Activated CD4-positive, alpha-beta T cell treated with anti-CD3 and anti-CD28 coated beads, Interleukin-2, amount 10 ng/mL, durations not matched to agents 24 days and 14 days (primary cell): ENCODE data around the gene ESRRA. TPM values are rescaled to one million over a fixed set of nuclear protein-coding genes. Genes with fewer than 3 reads are reported as not detected.

Source experiments
- DNase-seq: peaks from one replicate; pipeline ENCODE4 v3.0.0; 2022
- H3K27ac Mint-ChIP-seq: one replicate; pipeline ENCODE4 v1.8.0; 2022; ENCODE audit warnings: mild to moderate bottlenecking, mixed read lengths
- H3K27me3 Mint-ChIP-seq: one replicate; pipeline ENCODE4 v1.8.0; 2022; ENCODE audit warnings: mixed read lengths
- H3K36me3 Mint-ChIP-seq: one replicate; pipeline ENCODE4 v1.8.0; 2022; ENCODE audit warnings: low read depth, mild to moderate bottlenecking, mixed read lengths
- H3K4me1 Mint-ChIP-seq: one replicate; pipeline ENCODE4 v1.8.0; 2021; ENCODE audit warnings: mixed read lengths
- H3K4me3 Mint-ChIP-seq: one replicate; pipeline ENCODE4 v1.8.0; 2022; ENCODE audit warnings: mild to moderate bottlenecking, moderate library complexity, mixed read lengths
- H3K9me3 Mint-ChIP-seq: one replicate; pipeline ENCODE4 v1.8.0; 2021; ENCODE audit warnings: mixed read lengths
- intact Hi-C: fragments of 100-400 bp; cut with micrococcal nuclease; formaldehyde crosslinking; loops from one replicate; pipeline ENCODE4 v1.15.1; 2023
- total RNA-seq: library from RNA; stranded (reverse); gene quantifications from 2 replicates; pipeline ENCODE4 v1.2.3, GENCODE V29; 2022

The ESRRA gene
- total RNA-seq, 1 donor from 2014 or later: 60.6 TPM

- Mint-ChIP-seq H3K4me3 (no peak overlapping the region), H3K27me3 (no peaks in the 10 kb centered on the region), H3K27ac (peak overlapping the region; percentile 34), H3K36me3 (peaks cover 22% of the 10 kb centered on the region), H3K4me1 (peaks cover 19% of the 10 kb centered on the region), H3K9me3 (no peaks in the 10 kb centered on the region)
- intact Hi-C loops: no loop called here
- DNase-seq: no peak
Measured at GRCh38 chr11:64266339-64266738, 39.0 kb upstream of the ESRRA start.

GRCh38 chr11:64267207-64267945 lies 37.9 kb upstream of the ESRRA start:
- intact Hi-C loops: no loop called here
- H3K4me3 Mint-ChIP-seq: peak overlapping the region; percentile 35
- peaks cover 26% of the 10 kb centered on the region for H3K4me1 Mint-ChIP-seq
- H3K27me3 Mint-ChIP-seq: no peaks in the 10 kb centered on the region
- peaks cover 19% of the 10 kb centered on the region for H3K36me3 Mint-ChIP-seq
- peak overlapping the region; percentile 81 for H3K27ac Mint-ChIP-seq
- H3K9me3 Mint-ChIP-seq: no peaks in the 10 kb centered on the region
- no peak for DNase-seq

DNA sequence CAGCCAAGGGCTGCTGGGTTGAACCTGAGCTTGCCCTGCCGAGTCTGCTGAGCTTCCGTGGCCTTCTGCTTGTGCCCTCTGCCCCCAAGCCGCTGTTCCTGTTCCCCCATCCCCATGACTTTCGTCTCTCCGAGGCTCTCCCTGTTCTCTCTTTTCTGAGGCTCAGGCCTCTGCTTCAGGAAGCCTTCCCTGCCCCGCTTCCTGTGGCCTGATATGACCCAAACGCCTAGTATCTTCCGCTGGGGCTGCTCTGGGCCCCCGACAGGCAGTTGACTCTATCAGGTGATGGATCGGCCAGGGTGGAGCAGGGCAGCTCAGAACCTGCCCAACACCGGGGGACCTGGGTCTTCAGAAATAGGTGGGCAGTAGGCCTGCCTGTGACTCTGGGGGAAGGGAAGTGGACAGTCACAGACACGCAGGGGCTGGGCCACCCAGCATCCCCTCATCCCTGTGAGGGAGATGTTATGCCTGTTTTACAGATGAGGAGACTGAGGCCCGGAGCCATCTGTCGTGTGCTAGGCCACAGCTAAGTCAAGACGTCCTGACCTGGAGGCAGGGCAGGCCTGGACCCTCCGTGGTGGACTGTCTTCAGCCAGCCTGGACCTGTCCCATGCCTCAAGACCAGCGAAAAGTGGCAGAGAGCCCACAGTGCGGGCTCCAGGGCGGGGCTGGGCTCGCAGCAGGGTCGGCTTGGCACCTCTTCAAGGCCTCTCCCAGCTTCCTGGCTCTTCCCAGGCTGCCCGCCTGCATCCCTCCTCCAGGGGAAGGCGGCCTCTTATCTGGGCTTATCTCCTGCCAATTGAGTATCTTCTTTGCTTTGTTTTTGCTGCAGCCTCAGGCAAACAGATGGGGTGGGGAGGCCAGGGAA lies 37.1 kb upstream of the ESRRA start:
- Mint-ChIP-seq H3K4me3 (peak overlapping the region; percentile 96), H3K9me3 (no peaks in the 10 kb centered on the region), H3K27ac (peak overlapping the region; percentile 99), H3K36me3 (peaks cover 14% of the 10 kb centered on the region), H3K27me3 (no peaks in the 10 kb centered on the region), H3K4me1 (peaks cover 26% of the 10 kb centered on the region)
- intact Hi-C loops: loop anchor here (1.0 kb wide), 1 partner anchor 17 kb away; the partner anchor contains the start of gene PLCB3
- DNase-seq: no peak

- no peaks in the 10 kb centered on the region for H3K27me3 Mint-ChIP-seq
- peak; percentile 89 for DNase-seq
- peaks cover 14% of the 10 kb centered on the region for H3K36me3 Mint-ChIP-seq
- intact Hi-C loops: loop anchor here (1.0 kb wide), 3 partner anchors 18 to 48 kb away; partner anchors contain the start of genes PLCB3 and TRMT112
- H3K27ac Mint-ChIP-seq: peak overlapping the region; percentile 99
- peak overlapping the region; percentile 96 for H3K4me3 Mint-ChIP-seq
- peaks cover 26% of the 10 kb centered on the region for H3K4me1 Mint-ChIP-seq
- no peaks in the 10 kb centered on the region for H3K9me3 Mint-ChIP-seq
Measured at GRCh38 chr11:64268893-64269539, 36.3 kb upstream of the ESRRA start.

GRCh38 chr11:64269540-64270220 lies 35.6 kb upstream of the ESRRA start:
- intact Hi-C loops: loop anchor here (1.0 to 2.0 kb wide), 5 partner anchors 16 to 71 kb away; partner anchors contain the start of genes CCDC88B, ESRRA, GPR137 and TRMT112
- peaks cover 26% of the 10 kb centered on the region for H3K4me1 Mint-ChIP-seq
- H3K9me3 Mint-ChIP-seq: no peaks in the 10 kb centered on the region
- peaks cover 14% of the 10 kb centered on the region for H3K36me3 Mint-ChIP-seq
- peak overlapping the region; percentile 96 for H3K4me3 Mint-ChIP-seq
- peak overlapping the region; percentile 99 for H3K27ac Mint-ChIP-seq
- DNase-seq: peak; percentile 99
- H3K27me3 Mint-ChIP-seq: no peaks in the 10 kb centered on the region

- no peak for DNase-seq
- intact Hi-C loops: no loop called here
- H3K36me3 Mint-ChIP-seq: peaks cover 9% of the 10 kb centered on the region
- no peaks in the 10 kb centered on the region for H3K9me3 Mint-ChIP-seq
- no peaks in the 10 kb centered on the region for H3K27me3 Mint-ChIP-seq
- peaks cover 13% of the 10 kb centered on the region for H3K4me1 Mint-ChIP-seq
- H3K27ac Mint-ChIP-seq: no peak overlapping the region
- no peak overlapping the region for H3K4me3 Mint-ChIP-seq
Measured at GRCh38 chr11:64275031-64275800, 30.1 kb upstream of the ESRRA start.

DNA sequence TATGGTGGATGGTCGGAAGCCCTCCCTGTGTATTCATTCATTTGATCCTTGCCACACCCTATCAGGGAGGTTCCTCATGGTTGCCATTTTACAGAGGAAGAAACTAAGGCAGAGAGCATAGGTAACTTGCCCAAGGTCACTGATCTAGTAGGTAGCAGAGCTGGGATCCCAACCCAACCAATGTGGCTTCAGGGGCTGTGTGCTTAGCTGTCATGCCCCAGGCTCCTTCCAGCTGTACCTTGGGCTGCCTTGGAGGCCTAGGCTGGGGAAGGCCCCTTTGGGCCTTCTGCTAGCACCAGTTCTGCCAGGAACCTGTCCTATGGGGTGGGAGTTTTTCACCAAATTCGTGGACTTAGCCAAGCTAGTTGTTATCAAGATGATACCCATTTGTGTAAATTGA lies 29.5 kb upstream of the ESRRA start:
- no peak overlapping the region for H3K4me3 Mint-ChIP-seq
- peaks cover 7% of the 10 kb centered on the region for H3K36me3 Mint-ChIP-seq
- no peak overlapping the region for H3K27ac Mint-ChIP-seq
- intact Hi-C loops: no loop called here
- no peak for DNase-seq
- H3K9me3 Mint-ChIP-seq: no peaks in the 10 kb centered on the region
- no peaks in the 10 kb centered on the region for H3K27me3 Mint-ChIP-seq
- H3K4me1 Mint-ChIP-seq: peaks cover 11% of the 10 kb centered on the region

DNA sequence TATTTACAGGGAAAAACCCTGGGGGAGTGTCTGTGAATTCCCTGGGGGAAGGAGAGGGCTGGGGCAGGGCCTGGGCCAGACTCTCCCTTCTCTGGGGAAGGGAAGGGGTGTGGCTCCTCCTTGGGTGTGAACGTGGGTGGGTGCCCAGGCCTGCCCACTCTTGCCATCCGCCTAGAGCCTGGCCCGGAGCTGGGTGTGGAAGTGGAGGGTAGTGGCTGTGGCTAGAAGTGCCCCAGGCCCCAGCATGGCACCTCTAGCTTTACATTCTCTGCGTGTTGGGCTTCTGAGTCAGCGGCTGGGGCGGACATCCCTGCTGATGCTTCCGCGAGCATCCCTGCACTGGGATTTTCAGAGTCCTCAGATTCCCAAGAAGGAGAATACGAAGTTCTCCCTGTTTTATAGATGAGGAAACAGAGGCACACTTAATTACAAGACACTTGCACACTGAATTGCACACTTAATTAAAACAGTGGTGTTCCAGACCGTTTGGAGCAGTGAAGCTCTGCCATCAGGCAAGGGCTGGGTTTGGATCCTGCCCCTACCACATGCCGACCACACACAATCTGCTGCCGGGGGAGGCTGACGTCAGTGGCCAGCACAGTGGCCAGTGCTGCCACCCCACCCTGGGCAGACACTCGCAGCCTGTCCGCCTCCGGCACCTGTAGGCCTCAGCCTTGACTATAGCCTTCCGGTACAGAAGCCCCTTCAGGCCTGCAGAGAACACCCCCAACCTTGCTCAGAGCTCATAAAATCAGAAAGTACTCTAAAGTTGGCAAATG lies 28.5 kb upstream of the ESRRA start:
- no peak overlapping the region for H3K27ac Mint-ChIP-seq
- H3K27me3 Mint-ChIP-seq: no peaks in the 10 kb centered on the region
- no peak overlapping the region for H3K4me3 Mint-ChIP-seq
- DNase-seq: no peak
- no peaks in the 10 kb centered on the region for H3K9me3 Mint-ChIP-seq
- intact Hi-C loops: no loop called here
- peaks cover 17% of the 10 kb centered on the region for H3K36me3 Mint-ChIP-seq
- H3K4me1 Mint-ChIP-seq: peaks cover 11% of the 10 kb centered on the region

DNA sequence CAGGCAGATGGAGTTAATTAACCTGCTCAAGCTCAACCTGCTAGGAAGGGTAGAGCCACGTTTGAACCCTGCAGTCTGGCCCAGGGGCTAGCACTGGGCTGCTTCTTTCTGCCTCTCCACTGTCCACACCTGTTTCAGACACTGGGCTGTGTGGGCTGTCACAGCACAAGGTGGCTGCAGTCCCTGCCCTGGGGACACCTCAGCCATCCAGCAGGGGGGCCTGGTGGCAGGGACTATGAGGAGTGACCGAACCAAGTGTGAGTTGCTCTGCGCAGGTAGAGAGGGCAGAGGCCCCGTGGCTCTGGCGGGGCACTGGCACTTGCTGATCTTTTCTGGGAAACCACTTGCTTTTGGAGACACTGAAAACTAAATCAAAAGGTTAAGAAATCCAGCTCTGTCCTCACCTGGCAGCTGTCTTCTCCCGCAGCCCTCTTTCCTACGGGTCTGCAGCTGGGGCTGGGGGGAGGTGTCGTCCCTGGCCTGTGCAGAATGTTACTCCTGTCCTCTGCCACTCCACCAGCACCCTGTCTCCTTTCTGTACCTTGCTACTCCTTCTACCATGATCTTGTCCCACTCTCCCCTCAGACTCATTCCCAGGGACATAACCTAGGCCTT lies 26.6 kb upstream of the ESRRA start:
- intact Hi-C loops: no loop called here
- Mint-ChIP-seq H3K36me3 (peaks cover 22% of the 10 kb centered on the region), H3K4me3 (no peak overlapping the region), H3K27me3 (no peaks in the 10 kb centered on the region), H3K27ac (no peak overlapping the region), H3K4me1 (peaks cover 12% of the 10 kb centered on the region), H3K9me3 (no peaks in the 10 kb centered on the region)
- DNase-seq: no peak

GRCh38 chr11:64281957-64282770 lies 23.2 kb upstream of the ESRRA start:
- Mint-ChIP-seq H3K27me3 (no peaks in the 10 kb centered on the region), H3K4me1 (peaks cover 21% of the 10 kb centered on the region), H3K36me3 (peaks cover 22% of the 10 kb centered on the region), H3K27ac (no peak overlapping the region), H3K4me3 (no peak overlapping the region), H3K9me3 (no peaks in the 10 kb centered on the region)
- intact Hi-C loops: no loop called here
- DNase-seq: no peak

DNA sequence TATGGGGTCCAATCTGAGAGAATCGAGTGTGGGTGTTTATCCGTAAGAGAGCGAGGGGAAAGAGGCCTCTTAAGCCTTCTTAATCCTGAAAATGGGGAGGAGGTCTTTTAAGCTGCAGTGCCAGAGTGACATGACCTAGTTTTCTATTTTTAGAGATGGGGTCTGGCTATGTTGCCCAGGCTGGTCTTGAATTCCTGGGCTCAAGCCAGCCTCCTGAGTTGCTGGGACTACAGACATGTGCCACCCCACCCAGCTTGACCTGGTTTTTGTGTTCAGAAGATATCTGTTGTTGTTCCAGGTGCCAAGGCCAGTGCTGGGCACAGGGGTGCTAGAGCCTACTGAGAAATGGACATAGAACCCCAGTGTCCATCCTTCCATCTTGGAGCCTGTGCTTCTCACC lies 22.2 kb upstream of the ESRRA start:
- Mint-ChIP-seq H3K36me3 (peaks cover 22% of the 10 kb centered on the region), H3K4me1 (peaks cover 21% of the 10 kb centered on the region), H3K4me3 (peak overlapping the region; percentile 59), H3K27me3 (no peaks in the 10 kb centered on the region), H3K27ac (peak overlapping the region; percentile 62), H3K9me3 (no peaks in the 10 kb centered on the region)
- peak; percentile 59 for DNase-seq
- intact Hi-C loops: no loop called here
